Cardiac fibroblast (primary cell): ENCODE data around the gene POLR1D.
"Not testable (repeated sequence)": the region's sequence is repeated elsewhere in the genome, so short reads cannot be mapped to it uniquely, and the experiment has no call there.

Experiments used
- DNase-seq, 2 donors: peaks; one replicate each; pipeline versions ENCODE4 v3.0.0 to v3.0.0-alpha.2; 2010; ENCODE audit warnings: low read depth in 2 of 2
- H3K4me3 ChIP-seq, 2 donors: replicated peaks in 1 of 2; 1 replicate in 1 of 2; 2 replicates in 1 of 2; pipeline ENCODE4 v1.5.1; 2011; ENCODE audit warnings: low read depth in 2 of 2, low read length in 2 of 2, mild to moderate bottlenecking in 2 of 2, moderate library complexity in 1 of 2
- CTCF ChIP-seq: IDR thresholded peaks from one replicate; pipeline ENCODE4 v1.5.1; 2011; ENCODE audit warnings: low read depth, mild to moderate bottlenecking, low read length, inconsistent platforms

POLR1D gene

DNA sequence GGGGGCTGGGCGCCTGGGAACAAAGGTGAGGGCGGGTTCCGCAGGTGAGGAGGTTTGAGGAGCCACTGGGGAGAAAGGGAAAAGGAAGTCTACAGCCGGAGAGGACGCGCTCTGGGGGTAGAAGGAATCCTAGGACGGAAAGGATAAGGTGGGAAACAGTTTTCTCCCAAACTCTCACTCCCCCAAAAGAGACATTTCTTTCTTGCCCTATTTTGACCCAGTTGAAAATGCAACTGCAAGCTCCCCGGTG lies 651 bp upstream of the POLR1D start:
- H3K4me3 ChIP-seq = peak overlapping the region; percentile 68 to 88
- TF ChIP-seq CTCF = no peak
- DNase-seq = no peak

- peak overlapping the region; percentile 68 to 88 for H3K4me3 ChIP-seq
- TF ChIP-seq CTCF = peak; percentile 34
- peak; percentile 24 to 45 for DNase-seq
These were observed 569 bp downstream of the POLR1D start for GRCh38 chr13:27622102-27622820.

DNA sequence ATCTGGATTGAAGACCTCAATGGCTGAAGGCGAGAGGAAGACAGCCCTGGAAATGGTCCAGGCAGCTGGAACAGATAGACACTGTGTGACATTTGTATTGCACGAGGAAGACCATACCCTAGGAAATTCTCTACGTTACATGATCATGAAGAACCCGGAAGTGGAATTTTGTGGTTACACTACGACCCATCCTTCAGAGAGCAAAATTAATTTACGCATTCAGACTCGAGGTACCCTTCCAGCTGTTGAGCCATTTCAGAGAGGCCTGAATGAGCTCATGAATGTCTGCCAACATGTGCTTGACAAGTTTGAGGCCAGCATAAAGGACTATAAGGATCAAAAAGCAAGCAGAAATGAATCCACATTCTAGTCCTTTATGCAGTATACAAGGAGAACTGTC lies 1.2 kb downstream of the POLR1D start:
- no peak overlapping the region for H3K4me3 ChIP-seq
- no peak for DNase-seq
- TF ChIP-seq CTCF = no peak

DNA sequence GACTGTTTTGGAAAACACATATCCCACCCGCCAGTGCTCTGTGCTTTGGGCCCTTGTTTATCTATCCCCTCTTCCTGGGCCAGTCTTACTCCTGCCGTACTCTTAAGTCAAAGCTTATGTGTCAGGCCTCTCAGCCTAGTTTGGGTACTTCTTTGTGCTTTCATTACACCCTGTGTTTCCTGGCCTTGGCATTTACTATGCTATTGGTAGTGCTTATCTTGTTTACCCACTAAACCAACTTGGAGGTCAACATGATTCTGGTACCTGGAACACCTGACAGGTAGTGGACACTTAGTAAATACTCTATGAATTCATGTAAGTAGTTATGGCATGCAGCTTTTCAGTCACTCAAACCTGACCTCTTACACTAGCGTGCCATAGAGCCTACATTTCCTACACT lies 2.4 kb downstream of the POLR1D start:
- DNase-seq = no peak
- TF ChIP-seq CTCF = no peak
- no peak overlapping the region for H3K4me3 ChIP-seq

DNA sequence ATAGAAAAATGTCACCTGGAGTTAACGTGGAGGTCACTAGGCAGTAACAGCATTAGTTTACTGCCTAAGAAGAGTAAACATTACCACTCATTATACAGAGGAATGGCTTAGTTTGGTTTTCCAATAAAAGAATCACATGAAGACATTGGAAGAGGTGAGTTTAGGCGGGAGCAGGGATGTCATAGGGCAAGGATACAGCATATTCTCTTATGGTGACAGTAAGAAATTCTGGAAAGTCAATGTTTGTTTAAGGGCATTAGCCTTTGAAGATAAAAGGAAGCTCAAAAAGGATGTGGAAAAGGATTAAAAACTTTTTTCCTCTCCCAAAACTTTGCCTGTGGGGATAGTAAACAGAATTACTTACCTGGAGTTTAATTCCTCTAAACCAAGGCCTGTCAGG lies 4.1 kb downstream of the POLR1D start:
- TF ChIP-seq CTCF = no peak

GRCh38 chr13:27627380-27627779 lies 5.7 kb downstream of the POLR1D start:
- no peak for TF ChIP-seq CTCF
- DNase-seq = no peak
- H3K4me3 ChIP-seq = no peak overlapping the region

More for the DNA sequence above, 4.1 kb downstream of the POLR1D start:
- no peak overlapping the region for H3K4me3 ChIP-seq
- DNase-seq = no peak

- H3K4me3 ChIP-seq = no peak overlapping the region
- no peak for DNase-seq
- no peak for TF ChIP-seq CTCF
These were observed 6.4 kb downstream of the POLR1D start for GRCh38 chr13:27628081-27628480.

GRCh38 chr13:27628766-27629165 lies 7.1 kb downstream of the POLR1D start:
- not testable (repeated sequence) for H3K4me3 ChIP-seq

More at GRCh38 chr13:27628766-27629165, 7.1 kb downstream of the POLR1D start:
- DNase-seq = not testable (repeated sequence)
